ENCODE data around the gene TECTA.

- TF ChIP-seq EZH2 (IDR thresholded peaks at IDR 0.05; ENCODE audit: low read depth, low read length, severe bottlenecking) (no peak), CTCF (IDR thresholded peaks at IDR 0.05; ENCODE audit: control extremely low read depth in 1 of 3, insufficient read depth in 1 of 3, low read depth in 1 of 3, low read length in 3 of 3) (no peak), E2F6 (IDR thresholded peaks at IDR 0.05) (no peak), CHD7 (IDR thresholded peaks at IDR 0.05; ENCODE audit: insufficient replicate concordance, low read length) (no peak), TAF1 (IDR thresholded peaks at IDR 0.05; ENCODE audit: low read depth, low read length) (no peak), CEBPB (IDR thresholded peaks at IDR 0.05; ENCODE audit: low read depth, low read length) (no peak), ASH2L (IDR thresholded peaks at IDR 0.05; ENCODE audit: low read length) (no peak), SP1 (IDR thresholded peaks at IDR 0.05; ENCODE audit: low read depth, low read length) (no peak)
- TF ChIP-seq, protein P1, sequence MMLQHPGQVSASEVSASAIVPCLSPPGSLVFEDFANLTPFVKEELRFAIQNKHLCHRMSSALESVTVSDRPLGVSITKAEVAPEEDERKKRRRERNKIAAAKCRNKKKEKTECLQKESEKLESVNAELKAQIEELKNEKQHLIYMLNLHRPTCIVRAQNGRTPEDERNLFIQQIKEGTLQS (IDR thresholded peaks at IDR 0.05; ENCODE audit: insufficient read depth, low read depth, low read length): no peak
- TF ChIP-seq, protein P2, sequence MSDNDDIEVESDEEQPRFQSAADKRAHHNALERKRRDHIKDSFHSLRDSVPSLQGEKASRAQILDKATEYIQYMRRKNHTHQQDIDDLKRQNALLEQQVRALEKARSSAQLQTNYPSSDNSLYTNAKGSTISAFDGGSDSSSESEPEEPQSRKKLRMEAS (IDR thresholded peaks at IDR 0.05): no peak
Observed at GRCh38 chr11:121231576-121232278, 130.7 kb downstream of the TECTA start.

All from H1 (cell line).